Ovary (tissue), 9 donors: ENCODE results near the gene XYLT1. TPM values are rescaled to one million over a fixed set of nuclear protein-coding genes. Genes with fewer than 3 reads are reported as not detected.
"Not testable (repeated sequence)": the region's sequence is repeated elsewhere in the genome, so short reads cannot be mapped to it uniquely, and the experiment has no call there.

Experiments used
- DNase-seq, 5 donors: peaks; one replicate each; pipeline ENCODE4 v3.0.0-alpha.2; 2019 to 2020
- H3K27ac ChIP-seq, 2 donors: fragments of 200-600 bp; one replicate each; pipeline versions ENCODE4 v1.5.1 to v1.8.0; 2019 to 2022
- H3K27me3 ChIP-seq: fragments of 200-600 bp; one replicate; pipeline ENCODE4 v1.8.0; 2022
- H3K36me3 ChIP-seq: fragments of 200-600 bp; sonication (generic); one replicate; pipeline ENCODE4 v1.5.1; 2019
- H3K4me1 ChIP-seq: one replicate; pipeline ENCODE4 v1.8.1; 2013; ENCODE audit warnings: mild to moderate bottlenecking, moderate library complexity; ENCODE audit not compliant: insufficient read depth
- H3K4me3 ChIP-seq: fragments of 200-600 bp; sonication (generic); one replicate; pipeline ENCODE4 v1.5.1; 2017
- H3K9me3 ChIP-seq, 2 donors: fragments of 200-600 bp in 1 of 2; sonication (generic) in 1 of 2; one replicate each; pipeline versions ENCODE4 v1.5.1 to v1.8.1; 2013 to 2019; ENCODE audit warnings: mild to moderate bottlenecking in 1 of 2, moderate library complexity in 1 of 2
- CTCF ChIP-seq, 3 donors: fragments of 450-650 bp in 2 of 3; fragments of 200-600 bp in 1 of 3; IDR thresholded peaks; one replicate each; pipeline versions ENCODE4 v1.5.1 to v1.8.0; 2016 to 2022; ENCODE audit warnings: antibody characterized with exemption in 3 of 3, mild to moderate bottlenecking in 1 of 3
- EP300 ChIP-seq: sonication (generic); formaldehyde crosslinking; IDR thresholded peaks from one replicate; pipeline ENCODE4 v1.6.1; 2017; ENCODE audit warnings: antibody characterized with exemption
- POLR2A ChIP-seq: fragments of 450-650 bp; IDR thresholded peaks from one replicate; pipeline ENCODE4 v1.6.1; 2017; ENCODE audit warnings: antibody characterized with exemption, mild to moderate bottlenecking, moderate library complexity
- WGBS, 3 donors: extraction: QIAGEN DNeasy Blood & Tissue Kit in 1 of 3; methylation state at CpG; one replicate each; pipeline versions ENCODE4 v1.1.5 to v1.1.7; 2013 to 2017; 5-methylcytosine and 5-hydroxymethylcytosine counted together
- intact Hi-C, 4 donors: fragments of 100-400 bp; cut with DNase I; formaldehyde crosslinking; loops; one replicate each; pipeline versions ENCODE4 v1.11.0 to v1.15.1; 2022 to 2023
- polyA plus RNA-seq, 2 donors: library from polyadenylated mRNA; stranded (reverse); fragments of 200-250 nt in 1 of 2; fragments of 350-450 nt in 1 of 2; fragmentation: Illumina TruSeq in 1 of 2; extraction: RNeasy Lipid Tissue Mini Kit (QIAGEN cat#74804) in 1 of 2; gene quantifications; one replicate each; pipeline ENCODE4 v1.2.3, GENCODE V29; 2013 to 2014
- total RNA-seq, 7 donors: library from RNA; depleted of rRNA in 2 of 7; stranded (reverse); fragments of >200 nt in 2 of 7; fragmentation: NEBNext Ultra II Directional in 3 of 7; extraction: Animal tissue kit (Norgen Biotek cat#: 25700) in 3 of 7; gene quantifications; one replicate each; pipeline versions ENCODE4 v1.1.0 to v1.2.4, GENCODE V29; 2016 to 2023
- donor health status: DM: no; HTN: no; CAD: no; lungs with moderate emphysema.
- donor health status: DM: no; HTN: no; CAD: no.
- donor health status: Bipolar disorder and iron deficiency.
- donor health status: DM: yes; HTN: yes; CAD: no.
- donor health status: DM: no; HTN: no; CAD: no.
- donor health status: DM: yes; HTN: yes; CAD: no.

Gene XYLT1
- total and polyA plus RNA-seq, 9 donors = 3.2 to 38.0 (median 17.3) TPM

GRCh38 chr16:17411263-17411662 lies 59.5 kb downstream of the XYLT1 start:
- no peaks in the 10 kb centered on the region for H3K27me3 ChIP-seq
- H3K4me1 ChIP-seq = no peaks in the 10 kb centered on the region
- H3K4me3 ChIP-seq = no peak overlapping the region
- no peak for TF ChIP-seq CTCF (IDR thresholded peaks at IDR 0.05)
- no peak for TF ChIP-seq EP300
- TF ChIP-seq POLR2A = no peak
- 86 to 93% (median 87%) methylated on average over 2 of the region's 2 CpGs for WGBS, 3 donors
- intact Hi-C loops = no loop called here
- no peak for DNase-seq
- H3K36me3 ChIP-seq = no peaks in the 10 kb centered on the region
- no peak overlapping the region for H3K27ac ChIP-seq
- H3K9me3 ChIP-seq = no peaks in the 10 kb centered on the region

- 90 to 95% (median 92%) methylated on average over 6 of the region's 6 CpGs for WGBS, 3 donors
- H3K27ac ChIP-seq, H3K4me3 ChIP-seq, intact Hi-C loops, H3K9me3 ChIP-seq, H3K27me3 ChIP-seq, DNase-seq, H3K36me3 ChIP-seq, H3K4me1 ChIP-seq: not testable (repeated sequence)
These were observed 60.4 kb downstream of the XYLT1 start for GRCh38 chr16:17410316-17410715.

GRCh38 chr16:17409894-17410293 lies 60.9 kb downstream of the XYLT1 start:
- no peaks in the 10 kb centered on the region for H3K9me3 ChIP-seq
- no peak for DNase-seq
- H3K4me1 ChIP-seq = peaks cover 4% of the 10 kb centered on the region
- WGBS, 3 donors = 93 to 97% (median 96%) methylated on average over 3 of the region's 3 CpGs
- intact Hi-C loops = loop anchor here in 1 of 4 donors (10.0 kb wide), 1 partner anchor 95 kb away; no protein-coding TSS in a partner anchor
- H3K36me3 ChIP-seq = no peaks in the 10 kb centered on the region
- no peaks in the 10 kb centered on the region for H3K27me3 ChIP-seq
- no peak overlapping the region for H3K4me3 ChIP-seq
- TF ChIP-seq EP300 (no peak), CTCF (IDR thresholded peaks at IDR 0.05) (no peak), POLR2A (no peak)
- no peak overlapping the region for H3K27ac ChIP-seq

GRCh38 chr16:17408955-17409441 lies 61.8 kb downstream of the XYLT1 start:
- Histone ChIP-seq H3K4me3 (no peak overlapping the region), H3K27ac (no peak overlapping the region), H3K27me3 (no peaks in the 10 kb centered on the region), H3K4me1 (peaks cover 7% of the 10 kb centered on the region), H3K9me3 (no peaks in the 10 kb centered on the region), H3K36me3 (no peaks in the 10 kb centered on the region)
- intact Hi-C loops = loop anchor here in 1 of 4 donors (10.0 kb wide), 1 partner anchor 94 kb away; no protein-coding TSS in a partner anchor
- DNase-seq = no peak
- 79 to 89% (median 88%) methylated on average over 7 of the region's 7 CpGs for WGBS, 3 donors
- TF ChIP-seq POLR2A (no peak), CTCF (IDR thresholded peaks at IDR 0.05) (no peak), EP300 (no peak)

- 95 to 98% (median 98%) methylated on average over 5 of the region's 5 CpGs for WGBS, 3 donors
- peaks cover 7% of the 10 kb centered on the region for H3K4me1 ChIP-seq
- TF ChIP-seq CTCF (IDR thresholded peaks at IDR 0.05) (no peak), EP300 (no peak), POLR2A (no peak)
These were observed 62.5 kb downstream of the XYLT1 start for GRCh38 chr16:17408296-17408695.

More at GRCh38 chr16:17408296-17408695, 62.5 kb downstream of the XYLT1 start:
- H3K27me3 ChIP-seq = no peaks in the 10 kb centered on the region
- no peaks in the 10 kb centered on the region for H3K9me3 ChIP-seq
- DNase-seq = no peak
- no peak overlapping the region for H3K4me3 ChIP-seq
- intact Hi-C loops = loop anchor here in 1 of 4 donors (10.0 kb wide), 1 partner anchor 93 kb away; no protein-coding TSS in a partner anchor
- no peak overlapping the region for H3K27ac ChIP-seq
- no peaks in the 10 kb centered on the region for H3K36me3 ChIP-seq
